ENCODE results near the gene RNF227. TPM values are rescaled to one million over a fixed set of nuclear protein-coding genes. Genes with fewer than 3 reads are reported as not detected.

RNF227 gene
- total RNA-seq, 1 donor from 2014 or later = 6.2 TPM

DNA sequence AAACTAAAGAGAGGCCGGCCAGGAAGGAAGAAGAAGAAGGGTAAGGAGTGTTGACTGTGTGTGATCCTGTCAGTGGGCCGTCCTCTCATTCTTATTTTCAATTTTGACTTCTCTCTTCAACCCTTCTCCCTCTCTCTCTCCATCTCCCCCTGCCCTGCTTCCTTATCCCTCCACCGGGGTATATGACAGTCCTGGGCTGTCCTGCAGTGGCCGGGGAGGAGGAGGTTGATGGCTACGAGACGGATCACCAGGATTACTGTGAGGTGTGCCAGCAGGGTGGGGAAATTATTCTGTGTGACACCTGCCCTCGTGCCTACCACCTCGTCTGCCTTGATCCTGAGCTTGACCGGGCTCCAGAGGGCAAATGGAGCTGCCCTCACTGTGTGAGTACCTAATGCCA is 21.9 kb downstream of the RNF227 start:
- intact Hi-C loops (cut with micrococcal nuclease) = no loop called here
- no peak for DNase-seq (ENCODE audit: low spot score)
- no peaks in the 10 kb centered on the region for H3K9me3 Mint-ChIP-seq
- no peaks in the 10 kb centered on the region for H3K27me3 Mint-ChIP-seq (ENCODE audit: insufficient read depth)
- H3K4me3 Mint-ChIP-seq = no peak overlapping the region
- H3K36me3 Mint-ChIP-seq (ENCODE audit: low read depth) = peaks cover 63% of the 10 kb centered on the region
- H3K27ac Mint-ChIP-seq = no peak overlapping the region
- peaks cover 11% of the 10 kb centered on the region for H3K4me1 Mint-ChIP-seq (ENCODE audit: low read depth)

DNA sequence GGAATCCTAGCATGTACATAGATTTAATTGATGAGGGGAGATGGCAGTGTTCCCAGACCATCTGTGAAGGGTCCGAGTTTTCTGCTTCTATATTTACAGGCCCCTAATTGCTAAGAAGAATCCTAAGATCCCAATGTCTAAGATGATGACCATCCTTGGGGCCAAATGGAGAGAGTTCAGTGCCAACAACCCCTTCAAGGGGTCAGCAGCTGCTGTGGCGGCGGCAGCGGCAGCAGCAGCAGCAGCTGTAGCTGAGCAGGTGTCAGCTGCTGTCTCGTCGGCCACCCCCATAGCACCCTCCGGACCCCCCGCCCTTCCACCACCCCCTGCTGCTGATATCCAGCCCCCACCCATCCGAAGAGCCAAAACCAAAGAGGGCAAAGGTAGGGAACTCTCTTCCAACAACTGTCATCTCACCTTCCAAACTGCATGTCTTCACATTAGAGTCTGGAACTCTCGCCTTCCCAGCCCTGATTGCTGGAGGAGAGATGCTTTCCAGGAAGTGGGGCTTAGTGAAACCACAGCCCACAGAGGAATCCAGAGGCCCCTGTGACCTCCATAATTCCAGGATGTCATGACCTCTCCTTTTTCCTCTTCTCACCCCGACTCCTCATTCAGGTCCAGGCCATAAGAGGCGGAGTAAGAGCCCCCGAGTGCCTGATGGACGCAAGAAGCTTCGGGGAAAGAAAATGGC is 22.8 kb downstream of the RNF227 start:
- peaks cover 54% of the 10 kb centered on the region for H3K36me3 Mint-ChIP-seq (ENCODE audit: low read depth)
- intact Hi-C loops (cut with micrococcal nuclease) = no loop called here

DNA sequence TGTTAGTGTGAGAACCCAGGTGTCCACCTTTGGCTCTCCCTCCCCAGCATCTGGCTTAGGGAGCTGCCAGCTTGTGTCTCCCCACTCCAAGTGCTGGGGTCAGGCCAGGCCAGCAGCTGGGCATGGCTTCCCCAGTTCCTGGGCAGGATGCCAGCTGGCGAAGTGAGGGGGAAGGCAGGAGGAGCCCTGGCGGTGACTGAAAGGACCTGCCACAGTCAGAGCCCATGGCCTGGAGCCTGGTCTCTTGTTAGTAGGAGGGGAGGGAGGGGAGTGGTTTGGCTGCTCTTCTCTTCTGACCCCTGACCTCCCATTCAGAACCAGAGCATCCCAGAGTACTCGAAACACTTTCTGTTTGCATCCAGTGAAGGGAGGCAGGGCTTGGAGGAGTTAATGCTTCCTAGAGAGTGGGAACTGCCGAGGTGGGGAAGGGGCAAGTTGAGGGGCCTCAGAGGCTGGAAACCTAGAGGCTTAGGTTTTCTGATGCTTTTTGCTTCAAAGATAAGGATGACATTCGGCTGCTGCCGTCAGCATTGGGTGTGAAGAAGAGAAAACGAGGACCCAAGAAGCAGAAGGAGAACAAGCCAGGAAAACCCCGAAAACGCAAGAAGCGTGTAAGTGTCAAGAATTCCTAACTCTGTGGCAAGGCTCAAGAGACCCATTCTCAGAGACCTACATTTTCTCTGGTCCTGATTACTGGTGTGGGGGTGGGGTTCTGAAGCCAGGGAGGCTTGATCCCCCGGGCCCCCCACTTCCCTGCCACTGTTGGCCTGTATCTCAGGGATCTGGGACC is 26.7 kb downstream of the RNF227 start:
- Mint-ChIP-seq H3K36me3 (ENCODE audit: low read depth) (peaks cover 28% of the 10 kb centered on the region), H3K27me3 (ENCODE audit: insufficient read depth) (no peaks in the 10 kb centered on the region), H3K4me1 (ENCODE audit: low read depth) (peaks cover 3% of the 10 kb centered on the region), H3K27ac (peak overlapping the region; percentile 27), H3K9me3 (no peaks in the 10 kb centered on the region), H3K4me3 (peak overlapping the region; percentile 9)
- DNase-seq (ENCODE audit: low spot score) = no peak
- intact Hi-C loops (cut with micrococcal nuclease) = loop anchor here (5.0 kb wide), 1 partner anchor 263 kb away; the partner anchor contains the start of gene PER1

More for the DNA sequence above, 22.8 kb downstream of the RNF227 start:
- no peak for DNase-seq (ENCODE audit: low spot score)
- Mint-ChIP-seq H3K4me3 (no peak overlapping the region), H3K4me1 (ENCODE audit: low read depth) (peaks cover 11% of the 10 kb centered on the region), H3K27ac (no peak overlapping the region), H3K9me3 (no peaks in the 10 kb centered on the region), H3K27me3 (ENCODE audit: insufficient read depth) (no peaks in the 10 kb centered on the region)

DNA sequence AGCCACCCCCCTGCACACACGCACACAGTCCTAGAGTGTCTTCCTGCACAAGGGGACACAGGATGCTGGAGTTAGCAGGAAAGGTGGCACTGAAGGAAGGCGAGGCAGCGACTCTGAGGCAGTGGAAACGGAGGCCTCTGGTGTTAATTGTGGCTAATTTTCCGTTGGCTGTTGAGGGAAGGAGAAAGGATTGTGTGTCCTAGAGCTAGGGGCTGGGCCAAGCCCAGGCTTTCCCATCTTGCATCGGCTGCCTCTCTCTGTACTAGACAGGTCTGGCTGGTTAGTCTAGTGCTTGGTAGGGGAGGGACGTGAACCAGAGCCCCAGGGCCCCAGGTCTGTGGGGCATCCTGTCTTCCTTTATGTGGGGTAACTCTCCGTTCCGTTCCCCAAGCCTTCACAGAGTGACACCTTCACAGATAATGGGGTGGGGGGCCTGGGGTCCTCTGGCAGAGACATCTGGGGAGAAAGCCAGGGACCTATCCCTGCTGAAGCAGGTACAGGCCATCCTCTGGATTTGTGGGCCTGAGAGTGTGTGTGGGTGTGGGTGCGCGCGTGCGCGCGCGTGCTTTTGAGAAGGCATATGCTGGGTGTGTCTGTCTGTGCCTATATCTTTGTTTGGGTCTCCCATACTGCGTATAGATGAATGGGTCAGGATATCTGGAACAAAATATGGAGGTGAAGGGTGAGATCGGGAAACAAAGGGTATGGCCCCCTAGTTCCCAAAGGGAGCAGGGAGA is 27.7 kb downstream of the RNF227 start, which contains the start of gene CHD3:
TSS of gene CHD3 (plus strand) at position 606 of the 737 bp plus-strand sequence. CDS start 212 bp downstream, outside the sequence.
- intact Hi-C loops (cut with micrococcal nuclease) = loop anchor here (5.0 kb wide), 1 partner anchor 264 kb away; the partner anchor contains the start of gene PER1
- peaks cover 22% of the 10 kb centered on the region for H3K36me3 Mint-ChIP-seq (ENCODE audit: low read depth)
- H3K4me1 Mint-ChIP-seq (ENCODE audit: low read depth) = peaks cover 3% of the 10 kb centered on the region
- peak; percentile 30 for DNase-seq (ENCODE audit: low spot score)
- no peaks in the 10 kb centered on the region for H3K27me3 Mint-ChIP-seq (ENCODE audit: insufficient read depth)
- no peaks in the 10 kb centered on the region for H3K9me3 Mint-ChIP-seq
- peak within 1 kb of the TSS; percentile 9 for H3K4me3 Mint-ChIP-seq
- peak within 1 kb of the TSS; percentile 27 for H3K27ac Mint-ChIP-seq

DNA sequence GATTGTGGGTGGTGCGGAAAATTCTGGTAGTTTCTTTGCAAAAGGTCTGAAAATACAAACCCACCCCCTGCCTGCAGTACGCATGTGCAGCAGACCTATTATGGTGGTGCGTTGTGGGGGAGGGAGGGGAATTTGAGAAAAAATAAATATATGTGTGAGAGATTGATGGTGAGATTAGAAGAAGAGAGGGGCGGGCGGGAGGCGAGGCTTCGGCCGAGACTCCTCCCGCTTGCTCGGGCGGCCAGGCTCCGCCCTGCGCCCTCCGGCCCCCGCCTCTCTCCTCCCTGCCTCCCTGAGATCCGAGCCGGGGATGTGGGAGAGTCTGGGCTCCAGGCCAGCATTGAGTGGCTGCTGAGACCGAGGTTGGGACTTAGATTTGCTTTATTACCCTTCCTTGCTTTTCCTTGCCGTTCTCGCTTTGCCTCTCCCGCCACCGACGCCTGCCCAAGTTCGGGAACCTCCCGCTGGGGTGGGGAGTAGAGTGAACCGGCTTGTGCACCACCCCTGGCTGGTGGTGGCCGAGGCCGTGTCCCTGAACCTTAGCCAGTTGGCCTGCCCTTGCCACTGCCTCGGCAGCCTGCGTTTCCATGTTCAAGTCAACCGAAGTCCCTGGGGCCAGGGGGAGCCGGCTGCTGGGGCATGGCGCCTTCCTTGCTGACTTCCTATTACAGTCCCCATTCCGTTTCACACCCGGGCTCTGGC is 28.5 kb downstream of the RNF227 start:
- no peaks in the 10 kb centered on the region for H3K27me3 Mint-ChIP-seq (ENCODE audit: insufficient read depth)
- H3K9me3 Mint-ChIP-seq = no peaks in the 10 kb centered on the region
- peaks cover 22% of the 10 kb centered on the region for H3K36me3 Mint-ChIP-seq (ENCODE audit: low read depth)
- H3K4me1 Mint-ChIP-seq (ENCODE audit: low read depth) = peaks cover 3% of the 10 kb centered on the region
- intact Hi-C loops (cut with micrococcal nuclease) = loop anchor here (1.0 to 5.0 kb wide), 8 partner anchors 28 to 265 kb away; partner anchors contain the start of genes CNTROB, KDM6B, NAA38 and PER1
- H3K27ac Mint-ChIP-seq = no peak overlapping the region
- peak; percentile 77 for DNase-seq (ENCODE audit: low spot score)
- H3K4me3 Mint-ChIP-seq = no peak overlapping the region

DNA sequence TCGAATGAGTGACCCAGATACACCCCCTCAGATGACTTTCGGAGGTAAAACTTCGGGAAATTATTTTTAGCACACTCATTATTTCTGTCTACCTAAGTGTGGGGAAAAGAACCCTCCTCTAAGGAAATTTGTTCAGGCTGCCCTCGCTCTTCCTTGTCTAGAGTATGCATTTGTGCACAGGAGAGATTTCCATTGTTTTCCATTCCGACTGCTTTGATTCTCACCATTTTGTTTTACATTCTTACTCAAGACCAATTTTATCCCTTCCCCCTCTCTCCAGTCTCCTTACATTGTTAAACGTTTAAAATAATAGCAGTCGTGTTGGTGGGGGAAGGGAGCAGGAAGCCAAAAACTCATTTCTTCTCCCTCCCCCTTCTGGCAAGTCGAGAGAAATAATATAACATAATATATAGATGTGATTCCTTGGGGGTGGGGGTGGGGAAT is 29.0 kb downstream of the RNF227 start:
- intact Hi-C loops (cut with micrococcal nuclease) = loop anchor here (1.0 to 5.0 kb wide), 8 partner anchors 28 to 265 kb away; partner anchors contain the start of genes CNTROB, KDM6B, NAA38 and PER1
- Mint-ChIP-seq H3K4me1 (ENCODE audit: low read depth) (peaks cover 2% of the 10 kb centered on the region), H3K4me3 (no peak overlapping the region), H3K9me3 (no peaks in the 10 kb centered on the region), H3K27ac (no peak overlapping the region), H3K36me3 (ENCODE audit: low read depth) (peaks cover 21% of the 10 kb centered on the region), H3K27me3 (ENCODE audit: insufficient read depth) (no peaks in the 10 kb centered on the region)
- DNase-seq (ENCODE audit: low spot score) = no peak

DNA sequence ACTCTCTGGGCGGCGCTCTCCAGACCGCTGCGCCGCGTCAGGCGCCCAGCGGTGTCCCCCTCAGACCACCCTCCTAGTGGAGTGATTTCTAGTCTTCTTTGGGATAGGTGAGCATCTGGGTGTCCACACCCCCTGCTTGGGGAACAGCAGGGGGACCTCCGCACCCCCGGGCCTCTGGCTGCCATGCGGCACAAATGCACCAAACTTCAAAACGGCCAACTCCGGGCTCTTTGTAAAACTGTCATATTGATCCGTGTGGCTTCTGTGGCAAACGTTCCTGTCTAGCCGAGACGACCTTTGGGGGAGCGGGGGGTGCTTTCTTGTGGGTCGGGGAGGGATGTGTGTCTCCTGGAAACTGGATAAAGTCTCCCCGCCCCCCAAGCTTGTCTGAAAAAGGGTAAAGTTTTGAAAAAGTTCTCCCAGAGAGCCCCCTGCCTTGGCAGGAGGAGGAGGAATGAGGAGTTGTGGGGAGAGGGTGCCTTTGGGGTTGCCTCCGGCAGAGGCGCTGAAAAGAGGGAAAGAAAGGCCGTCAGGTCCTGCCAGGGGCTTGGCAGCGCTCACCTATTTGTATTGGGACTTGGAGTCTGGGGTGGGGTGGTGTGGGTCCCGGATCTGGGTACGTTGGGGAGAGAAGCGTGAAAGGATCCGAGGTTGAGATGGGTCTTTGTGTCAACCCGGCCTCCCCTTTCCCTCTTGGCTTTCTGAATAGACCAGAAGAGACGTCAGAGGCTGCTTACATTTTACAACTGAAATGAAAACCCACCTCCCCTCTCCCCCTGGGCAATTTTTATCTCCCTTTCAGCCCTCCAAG is 29.7 kb downstream of the RNF227 start:
- peak; percentile 43 for DNase-seq (ENCODE audit: low spot score)
- Mint-ChIP-seq H3K4me1 (ENCODE audit: low read depth) (no peaks in the 10 kb centered on the region), H3K36me3 (ENCODE audit: low read depth) (peaks cover 18% of the 10 kb centered on the region), H3K4me3 (no peak overlapping the region), H3K27ac (no peak overlapping the region), H3K9me3 (no peaks in the 10 kb centered on the region), H3K27me3 (ENCODE audit: insufficient read depth) (no peaks in the 10 kb centered on the region)
- intact Hi-C loops (cut with micrococcal nuclease) = loop anchor here (1.0 to 5.0 kb wide), 8 partner anchors 29 to 266 kb away; partner anchors contain the start of genes CNTROB, KDM6B, NAA38 and PER1

DNA sequence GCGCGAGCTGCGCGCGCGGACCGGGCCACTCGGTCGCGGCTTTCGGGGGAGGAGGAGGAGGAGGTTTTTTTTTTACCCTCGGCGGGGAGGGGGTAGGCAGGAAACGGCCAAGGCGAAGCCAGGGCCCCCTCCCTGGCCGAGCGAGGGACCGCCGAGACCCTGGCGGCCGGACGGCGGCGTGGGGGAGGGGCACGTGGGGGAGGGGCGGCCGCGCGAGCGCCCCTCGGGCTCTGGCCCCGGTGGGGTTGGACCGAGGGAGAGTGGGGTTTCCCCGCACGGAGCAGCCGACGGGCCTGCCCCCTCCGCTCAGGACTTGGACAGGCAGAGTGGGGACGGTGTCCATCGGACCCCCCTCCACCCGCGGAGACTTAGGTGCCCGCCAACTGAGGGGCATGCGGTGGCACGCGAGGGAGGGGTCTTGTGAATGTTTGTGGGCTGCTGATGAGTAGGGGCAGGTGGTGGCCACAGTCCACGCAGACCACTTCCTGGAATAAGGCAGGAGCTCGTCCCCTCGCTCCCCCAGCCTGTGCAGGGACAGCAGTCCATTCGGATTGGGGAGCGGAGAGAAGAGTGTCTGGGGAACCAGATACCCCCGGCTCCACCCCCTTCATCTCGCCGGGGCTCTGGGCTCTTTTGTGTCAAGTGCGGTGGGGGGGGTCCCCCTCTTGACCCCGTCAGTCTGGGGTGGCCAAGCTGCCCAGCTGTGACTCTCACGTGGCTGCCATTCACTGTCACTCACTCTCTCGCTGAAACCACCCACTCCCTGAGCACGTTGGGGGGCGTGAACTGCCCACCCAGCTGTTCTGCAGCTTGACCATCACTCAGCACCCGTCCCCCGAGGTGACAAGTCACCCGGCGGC is 30.5 kb downstream of the RNF227 start:
- Mint-ChIP-seq H3K9me3 (no peaks in the 10 kb centered on the region), H3K4me1 (ENCODE audit: low read depth) (no peaks in the 10 kb centered on the region), H3K4me3 (no peak overlapping the region), H3K36me3 (ENCODE audit: low read depth) (peaks cover 11% of the 10 kb centered on the region), H3K27ac (no peak overlapping the region), H3K27me3 (ENCODE audit: insufficient read depth) (no peaks in the 10 kb centered on the region)
- intact Hi-C loops (cut with micrococcal nuclease) = loop anchor here (5.0 kb wide), 1 partner anchor 267 kb away; the partner anchor contains the start of gene PER1
- DNase-seq (ENCODE audit: low spot score) = peak; percentile 44

DNA sequence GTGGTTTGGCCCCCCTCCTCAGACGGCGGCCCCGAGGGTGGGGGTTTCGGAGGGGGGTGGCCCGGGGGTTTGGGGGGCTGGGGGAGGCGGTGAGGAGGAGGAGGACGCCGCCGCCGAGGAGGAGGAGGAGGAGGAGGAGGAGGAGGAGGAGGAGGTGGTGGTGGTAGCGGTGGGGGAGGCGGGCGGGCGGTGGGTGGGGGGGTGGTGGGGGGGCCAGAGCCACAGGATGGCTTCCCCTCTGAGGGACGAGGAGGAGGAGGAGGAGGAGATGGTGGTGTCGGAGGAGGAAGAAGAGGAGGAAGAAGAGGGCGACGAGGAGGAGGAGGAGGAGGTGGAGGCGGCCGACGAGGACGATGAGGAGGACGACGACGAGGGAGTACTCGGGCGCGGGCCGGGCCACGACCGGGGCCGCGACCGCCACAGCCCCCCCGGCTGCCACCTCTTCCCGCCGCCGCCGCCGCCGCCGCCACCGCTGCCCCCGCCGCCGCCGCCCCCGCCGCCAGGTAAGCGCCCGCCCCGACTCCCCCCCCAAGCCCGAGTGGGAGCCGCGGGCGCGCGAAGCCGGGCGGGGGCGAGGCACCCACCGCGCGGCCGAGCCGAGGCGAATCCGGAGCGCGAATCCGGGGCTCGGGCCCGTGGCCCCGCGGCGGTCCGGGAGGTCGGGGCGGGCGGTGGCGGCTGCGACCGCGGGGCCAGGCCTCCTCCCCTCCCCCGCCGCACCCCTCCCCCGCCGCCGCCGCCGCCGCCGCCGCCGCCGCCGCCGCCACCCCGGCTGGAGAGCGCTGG is 31.3 kb downstream of the RNF227 start:
- Mint-ChIP-seq H3K9me3 (no peaks in the 10 kb centered on the region), H3K36me3 (ENCODE audit: low read depth) (peaks cover 5% of the 10 kb centered on the region), H3K27ac (peak overlapping the region; percentile 83), H3K4me1 (ENCODE audit: low read depth) (no peaks in the 10 kb centered on the region), H3K4me3 (peak overlapping the region; percentile 69), H3K27me3 (ENCODE audit: insufficient read depth) (no peaks in the 10 kb centered on the region)
- intact Hi-C loops (cut with micrococcal nuclease) = loop anchor here (5.0 kb wide), 1 partner anchor 268 kb away; the partner anchor contains the start of gene PER1
- DNase-seq (ENCODE audit: low spot score) = peak; percentile 12

DNA sequence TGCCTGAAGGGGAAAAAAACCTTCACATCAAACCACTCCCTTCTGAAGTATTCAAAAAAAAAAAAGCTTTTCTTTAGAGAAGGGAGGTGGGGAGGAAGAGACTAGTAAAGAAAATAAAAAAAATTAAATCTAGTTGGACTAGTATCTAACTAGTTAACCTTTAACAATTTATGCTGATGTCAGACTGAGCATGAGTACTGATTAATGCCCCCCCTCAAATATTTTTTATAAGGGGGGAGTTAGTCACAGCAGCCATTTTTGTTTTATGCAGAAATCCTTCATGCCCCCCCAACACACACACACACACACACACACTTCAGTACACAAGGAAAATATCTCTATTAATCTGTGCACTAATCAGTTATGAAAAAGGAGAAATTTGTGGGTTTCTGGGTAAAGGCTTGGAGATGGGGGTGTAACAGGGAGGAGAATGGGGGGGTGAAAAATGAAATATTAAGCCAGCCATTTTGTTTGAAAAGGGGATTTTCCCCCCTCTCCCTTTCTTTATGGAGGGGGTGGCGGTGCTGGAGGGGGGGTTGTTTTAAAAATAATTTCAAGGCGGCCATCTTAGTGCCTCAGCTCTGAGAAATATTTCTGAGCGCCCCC is 32.2 kb downstream of the RNF227 start:
- intact Hi-C loops (cut with micrococcal nuclease) = no loop called here
- no peaks in the 10 kb centered on the region for H3K9me3 Mint-ChIP-seq
- H3K27me3 Mint-ChIP-seq (ENCODE audit: insufficient read depth) = no peaks in the 10 kb centered on the region
- no peaks in the 10 kb centered on the region for H3K4me1 Mint-ChIP-seq (ENCODE audit: low read depth)
- DNase-seq (ENCODE audit: low spot score) = peak; percentile 11
- peaks cover 1% of the 10 kb centered on the region for H3K36me3 Mint-ChIP-seq (ENCODE audit: low read depth)
- H3K27ac Mint-ChIP-seq = peak overlapping the region; percentile 65
- H3K4me3 Mint-ChIP-seq = peak overlapping the region; percentile 69
